Osteocyte (in vitro differentiated cells): ENCODE results near the gene STIM2. TPM values are rescaled to one million over a fixed set of nuclear protein-coding genes. Genes with fewer than 3 reads are reported as not detected.

ENCODE experiments used
- DNase-seq: peaks from one replicate; pipeline ENCODE4 v3.0.0; 2021; ENCODE audit warnings: mixed read lengths; ENCODE audit not compliant: unreplicated experiment; ENCODE audit errors: extremely low spot score
- H3K27ac Mint-ChIP-seq: one replicate; pipeline ENCODE4 v1.8.0; 2021; ENCODE audit warnings: mild to moderate bottlenecking, mixed read lengths; ENCODE audit not compliant: unreplicated experiment
- H3K27me3 Mint-ChIP-seq: one replicate; pipeline ENCODE4 v1.8.0; 2021; ENCODE audit warnings: mixed read lengths; ENCODE audit not compliant: unreplicated experiment
- H3K36me3 Mint-ChIP-seq: one replicate; pipeline ENCODE4 v1.8.0; 2021; ENCODE audit warnings: mixed read lengths; ENCODE audit not compliant: unreplicated experiment
- H3K4me1 Mint-ChIP-seq: one replicate; pipeline ENCODE4 v1.8.0; 2021; ENCODE audit warnings: mixed read lengths; ENCODE audit not compliant: unreplicated experiment
- H3K4me3 Mint-ChIP-seq: one replicate; pipeline ENCODE4 v1.8.0; 2021; ENCODE audit warnings: mild to moderate bottlenecking, moderate library complexity, mixed read lengths; ENCODE audit not compliant: unreplicated experiment
- H3K9me3 Mint-ChIP-seq: one replicate; pipeline ENCODE4 v1.8.0; 2021; ENCODE audit warnings: mixed read lengths; ENCODE audit not compliant: unreplicated experiment
- total RNA-seq: library from RNA; stranded (reverse); gene quantifications from 2 replicates; pipeline ENCODE4 v1.2.1, GENCODE V29; 2021
- TF ChIP-seq, protein P1 (sequence below): fragments of 200-600 bp; sonication (generic); IDR thresholded peaks from 2 replicates; pipeline ENCODE4 v1.5.0; 2021; ENCODE audit warnings: antibody characterized with exemption, mild to moderate bottlenecking, moderate library complexity

STIM2 gene
- total RNA-seq, 1 donor from 2014 or later, result 14.1 TPM

- H3K36me3 Mint-ChIP-seq, result peaks cover 3% of the 10 kb centered on the region
- H3K9me3 Mint-ChIP-seq, result no peaks in the 10 kb centered on the region
- no peak overlapping the region for H3K27ac Mint-ChIP-seq
- DNase-seq, result no peak
- H3K4me1 Mint-ChIP-seq, result peaks cover 15% of the 10 kb centered on the region
- H3K27me3 Mint-ChIP-seq, result no peaks in the 10 kb centered on the region
- no peak overlapping the region for H3K4me3 Mint-ChIP-seq
- TF ChIP-seq, protein P1, sequence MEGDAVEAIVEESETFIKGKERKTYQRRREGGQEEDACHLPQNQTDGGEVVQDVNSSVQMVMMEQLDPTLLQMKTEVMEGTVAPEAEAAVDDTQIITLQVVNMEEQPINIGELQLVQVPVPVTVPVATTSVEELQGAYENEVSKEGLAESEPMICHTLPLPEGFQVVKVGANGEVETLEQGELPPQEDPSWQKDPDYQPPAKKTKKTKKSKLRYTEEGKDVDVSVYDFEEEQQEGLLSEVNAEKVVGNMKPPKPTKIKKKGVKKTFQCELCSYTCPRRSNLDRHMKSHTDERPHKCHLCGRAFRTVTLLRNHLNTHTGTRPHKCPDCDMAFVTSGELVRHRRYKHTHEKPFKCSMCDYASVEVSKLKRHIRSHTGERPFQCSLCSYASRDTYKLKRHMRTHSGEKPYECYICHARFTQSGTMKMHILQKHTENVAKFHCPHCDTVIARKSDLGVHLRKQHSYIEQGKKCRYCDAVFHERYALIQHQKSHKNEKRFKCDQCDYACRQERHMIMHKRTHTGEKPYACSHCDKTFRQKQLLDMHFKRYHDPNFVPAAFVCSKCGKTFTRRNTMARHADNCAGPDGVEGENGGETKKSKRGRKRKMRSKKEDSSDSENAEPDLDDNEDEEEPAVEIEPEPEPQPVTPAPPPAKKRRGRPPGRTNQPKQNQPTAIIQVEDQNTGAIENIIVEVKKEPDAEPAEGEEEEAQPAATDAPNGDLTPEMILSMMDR, result no peak
These were observed 139.0 kb downstream of the STIM2 start for GRCh38 chr4:26999689-27000088.

- Mint-ChIP-seq H3K4me1 (peaks cover 16% of the 10 kb centered on the region), H3K27me3 (no peaks in the 10 kb centered on the region), H3K36me3 (peaks cover 3% of the 10 kb centered on the region), H3K4me3 (no peak overlapping the region), H3K9me3 (no peaks in the 10 kb centered on the region), H3K27ac (no peak overlapping the region)
- TF ChIP-seq, protein P1, result no peak
- no peak for DNase-seq
These were observed 139.5 kb downstream of the STIM2 start for GRCh38 chr4:27000122-27000521.

DNA sequence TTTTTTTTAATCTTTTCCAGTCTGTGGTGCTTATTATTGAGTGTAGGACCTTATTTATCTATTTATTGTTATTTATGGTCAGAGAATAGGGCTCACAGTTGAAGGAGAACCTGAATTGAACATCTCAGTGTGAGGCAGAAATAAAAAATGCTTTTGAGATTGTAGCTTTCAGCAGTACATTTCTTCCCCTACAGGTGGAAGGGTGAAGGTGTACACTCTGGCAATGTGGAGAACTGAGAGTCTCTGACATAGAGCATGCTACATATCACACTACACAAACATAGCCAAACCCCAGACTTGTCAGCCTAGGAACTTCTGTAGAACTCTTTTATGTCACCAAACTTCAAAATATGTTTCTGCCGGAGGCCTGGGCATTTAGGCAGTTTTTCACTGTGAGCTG is 140.2 kb downstream of the STIM2 start:
- H3K27ac Mint-ChIP-seq, result no peak overlapping the region
- DNase-seq, result no peak
- TF ChIP-seq, protein P1, result no peak
- H3K4me3 Mint-ChIP-seq, result no peak overlapping the region
- no peaks in the 10 kb centered on the region for H3K36me3 Mint-ChIP-seq
- peaks cover 21% of the 10 kb centered on the region for H3K4me1 Mint-ChIP-seq
- H3K27me3 Mint-ChIP-seq, result no peaks in the 10 kb centered on the region
- no peaks in the 10 kb centered on the region for H3K9me3 Mint-ChIP-seq

GRCh38 chr4:27001398-27002164 is 140.9 kb downstream of the STIM2 start:
- no peak for DNase-seq
- Mint-ChIP-seq H3K36me3 (no peaks in the 10 kb centered on the region), H3K27ac (no peak overlapping the region), H3K9me3 (no peaks in the 10 kb centered on the region), H3K4me3 (no peak overlapping the region), H3K4me1 (peaks cover 29% of the 10 kb centered on the region), H3K27me3 (no peaks in the 10 kb centered on the region)
- TF ChIP-seq, protein P1, result no peak

DNA sequence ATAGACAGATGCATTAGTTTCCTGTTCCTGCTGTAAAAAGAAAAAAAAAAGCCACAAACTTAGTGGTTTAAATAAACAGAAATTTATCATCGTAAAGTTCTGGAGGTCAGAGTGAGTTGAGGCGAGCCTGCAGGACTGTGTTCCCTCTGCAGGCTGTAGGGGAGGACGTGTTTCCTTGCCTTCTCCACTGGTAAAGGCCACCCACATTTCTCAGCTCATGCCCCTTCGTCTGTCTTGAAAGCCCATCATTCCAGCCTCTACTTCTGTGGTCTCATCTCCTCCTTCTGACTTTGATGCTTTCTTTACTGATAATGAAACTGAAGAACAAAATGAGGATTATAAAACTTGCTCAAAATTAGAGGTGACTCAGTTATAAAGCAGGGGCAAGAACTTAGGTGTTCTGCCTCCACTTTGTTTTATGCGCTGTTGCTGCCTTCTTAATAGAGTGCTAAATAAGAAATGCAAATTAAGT is 143.0 kb downstream of the STIM2 start:
- Mint-ChIP-seq H3K27ac (no peak overlapping the region), H3K27me3 (no peaks in the 10 kb centered on the region), H3K4me3 (no peak overlapping the region), H3K9me3 (no peaks in the 10 kb centered on the region), H3K4me1 (peaks cover 33% of the 10 kb centered on the region), H3K36me3 (no peaks in the 10 kb centered on the region)
- TF ChIP-seq, protein P1, result no peak
- DNase-seq, result no peak
